Measurements from ENCODE around the gene ZFP36L2. TPM values are rescaled to one million over a fixed set of nuclear protein-coding genes. Genes with fewer than 3 reads are reported as not detected.

ZFP36L2 gene
- total RNA-seq (11.6 and 16.7 TPM in 2 replicates), polyA plus RNA-seq (26.7 and 29.6 TPM in 2 replicates), polyA minus RNA-seq (ENCODE audit: low replicate concordance) (6.7 and 10.0 TPM in 2 replicates)
- polyA plus RNA-seq (2012), result 84.1 and 85.5 TPM in 2 replicates

- no peak within 1 kb of the TSS for H2AFZ ChIP-seq (ENCODE audit: low read length)
- peak within 1 kb of the TSS; percentile 94 for H3K9ac ChIP-seq (ENCODE audit: insufficient read depth, low read length)
- H3K79me2 ChIP-seq (ENCODE audit: control insufficient read depth, insufficient read depth, low read length), result peaks cover 42% of the 10 kb centered on the region
- peaks cover 15% of the 10 kb centered on the region for H3K4me1 ChIP-seq (ENCODE audit: control insufficient read depth, extremely low read depth, insufficient read depth, low read length)
- peak within 1 kb of the TSS; percentile 70 for H3K4me2 ChIP-seq (ENCODE audit: extremely low read depth, insufficient read depth, low read length)
- H3K36me3 ChIP-seq (ENCODE audit: control insufficient read depth, insufficient read depth, low read length), result peaks cover 8% of the 10 kb centered on the region
- H3K27me3 ChIP-seq (ENCODE audit: control insufficient read depth, insufficient read depth, low read length), result no peaks in the 10 kb centered on the region
- H3K4me3 ChIP-seq (replicated peaks in 1 of 4; ENCODE audit: control extremely low read depth in 1 of 4, insufficient read depth in 1 of 4, low read depth in 3 of 4, low read length in 4 of 4), result peak within 1 kb of the TSS; percentile 78 to 84 (median 81)
- TF ChIP-seq EZH2 (IDR thresholded peaks at IDR 0.05; ENCODE audit: low read length, missing control alignments), result no peak
- TF ChIP-seq, protein P1, sequence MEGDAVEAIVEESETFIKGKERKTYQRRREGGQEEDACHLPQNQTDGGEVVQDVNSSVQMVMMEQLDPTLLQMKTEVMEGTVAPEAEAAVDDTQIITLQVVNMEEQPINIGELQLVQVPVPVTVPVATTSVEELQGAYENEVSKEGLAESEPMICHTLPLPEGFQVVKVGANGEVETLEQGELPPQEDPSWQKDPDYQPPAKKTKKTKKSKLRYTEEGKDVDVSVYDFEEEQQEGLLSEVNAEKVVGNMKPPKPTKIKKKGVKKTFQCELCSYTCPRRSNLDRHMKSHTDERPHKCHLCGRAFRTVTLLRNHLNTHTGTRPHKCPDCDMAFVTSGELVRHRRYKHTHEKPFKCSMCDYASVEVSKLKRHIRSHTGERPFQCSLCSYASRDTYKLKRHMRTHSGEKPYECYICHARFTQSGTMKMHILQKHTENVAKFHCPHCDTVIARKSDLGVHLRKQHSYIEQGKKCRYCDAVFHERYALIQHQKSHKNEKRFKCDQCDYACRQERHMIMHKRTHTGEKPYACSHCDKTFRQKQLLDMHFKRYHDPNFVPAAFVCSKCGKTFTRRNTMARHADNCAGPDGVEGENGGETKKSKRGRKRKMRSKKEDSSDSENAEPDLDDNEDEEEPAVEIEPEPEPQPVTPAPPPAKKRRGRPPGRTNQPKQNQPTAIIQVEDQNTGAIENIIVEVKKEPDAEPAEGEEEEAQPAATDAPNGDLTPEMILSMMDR (conservative IDR thresholded peaks at IDR 0.05 in 1 of 2, IDR thresholded peaks at IDR 0.05 in 1 of 2; ENCODE audit: low read depth in 1 of 2, low read length in 2 of 2), result peak in 1 of 2 donors; percentile 8
- peaks cover 2% of the 10 kb centered on the region for H4K20me1 ChIP-seq (ENCODE audit: control insufficient read depth, extremely low read depth, insufficient read depth, low read length)
- no peaks in the 10 kb centered on the region for H3K9me3 ChIP-seq (ENCODE audit: control insufficient read depth, insufficient read depth, low read depth, low read length)
- peak; percentile 93 to 96 for DNase-seq (ENCODE audit: low read depth in 2 of 2)
- peak within 1 kb of the TSS; percentile 88 for H3K27ac ChIP-seq (ENCODE audit: insufficient read depth, low read length)
Measured at GRCh38 chr2:43226558-43226954, at the start of gene ZFP36L2. Gene ZFP36L2 (minus strand): TSS chr2:43226606. CDS start chr2:43226315, 291 bp downstream.

DNA sequence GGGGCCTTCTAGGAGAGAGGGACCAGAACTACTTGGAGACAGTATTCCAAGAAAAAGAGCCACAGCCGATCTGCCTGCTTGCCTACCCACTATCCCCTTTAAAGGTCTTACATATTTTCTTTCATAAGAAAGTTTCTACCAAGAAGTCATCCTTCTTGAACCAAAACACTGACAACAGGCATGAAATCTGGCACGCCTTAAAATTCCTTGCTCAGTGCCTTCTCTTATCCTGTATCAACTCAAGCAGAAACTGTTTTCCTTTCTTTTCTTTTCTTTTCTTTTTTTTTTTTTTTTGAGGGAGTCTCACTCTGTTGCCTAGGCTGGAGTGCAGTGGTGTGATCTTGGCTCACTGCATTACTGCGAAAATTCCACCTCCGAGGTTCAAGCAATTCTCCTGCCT, 48.3 kb upstream of the ZFP36L2 start:
- TF ChIP-seq, protein P1 (conservative IDR thresholded peaks at IDR 0.05 in 1 of 2, IDR thresholded peaks at IDR 0.05 in 1 of 2; ENCODE audit: low read depth in 1 of 2, low read length in 2 of 2), result no peak
- no peaks in the 10 kb centered on the region for H3K9me3 ChIP-seq (ENCODE audit: control insufficient read depth, insufficient read depth, low read depth, low read length)

DNA sequence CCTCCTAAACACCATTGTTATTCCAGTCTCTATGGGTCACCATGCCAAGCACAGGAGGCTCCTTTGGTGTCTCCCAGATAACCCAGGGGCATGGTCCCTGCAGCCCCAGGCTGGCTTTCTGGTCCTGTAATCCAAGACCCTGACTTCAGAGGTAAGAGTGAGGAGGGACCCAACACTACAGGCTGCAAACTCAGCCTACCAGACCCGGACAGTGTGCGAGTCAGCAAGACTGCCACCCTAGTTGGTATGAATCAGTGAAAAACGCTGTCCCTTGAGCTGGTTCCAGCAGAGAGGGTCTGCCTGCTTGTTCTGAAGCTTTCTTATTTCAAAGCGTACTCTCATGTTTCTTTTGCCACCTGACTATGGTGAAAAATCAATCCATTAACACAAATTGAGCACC, 47.6 kb upstream of the ZFP36L2 start:
- DNase-seq (ENCODE audit: low read depth in 2 of 2), result no peak
- Histone ChIP-seq H3K36me3 (ENCODE audit: control insufficient read depth, insufficient read depth, low read length) (no peaks in the 10 kb centered on the region), H3K4me2 (ENCODE audit: extremely low read depth, insufficient read depth, low read length) (no peak overlapping the region), H3K9me3 (ENCODE audit: control insufficient read depth, insufficient read depth, low read depth, low read length) (no peaks in the 10 kb centered on the region), H4K20me1 (ENCODE audit: control insufficient read depth, extremely low read depth, insufficient read depth, low read length) (no peaks in the 10 kb centered on the region), H3K27me3 (ENCODE audit: control insufficient read depth, insufficient read depth, low read length) (no peaks in the 10 kb centered on the region), H3K4me1 (ENCODE audit: control insufficient read depth, extremely low read depth, insufficient read depth, low read length) (peaks cover 26% of the 10 kb centered on the region), H3K9ac (ENCODE audit: insufficient read depth, low read length) (no peak overlapping the region), H3K27ac (ENCODE audit: insufficient read depth, low read length) (no peak overlapping the region), H3K4me3 (replicated peaks in 1 of 4; ENCODE audit: control extremely low read depth in 1 of 4, insufficient read depth in 1 of 4, low read depth in 3 of 4, low read length in 4 of 4) (no peak overlapping the region), H2AFZ (ENCODE audit: low read length) (no peak overlapping the region), H3K79me2 (ENCODE audit: control insufficient read depth, insufficient read depth, low read length) (no peaks in the 10 kb centered on the region)
- no peak for TF ChIP-seq EZH2 (IDR thresholded peaks at IDR 0.05; ENCODE audit: low read length, missing control alignments)
- TF ChIP-seq, protein P1 (conservative IDR thresholded peaks at IDR 0.05 in 1 of 2, IDR thresholded peaks at IDR 0.05 in 1 of 2; ENCODE audit: low read depth in 1 of 2, low read length in 2 of 2), result no peak

More for the DNA sequence above, 48.3 kb upstream of the ZFP36L2 start:
- H2AFZ ChIP-seq (ENCODE audit: low read length), result no peak overlapping the region
- H3K27me3 ChIP-seq (ENCODE audit: control insufficient read depth, insufficient read depth, low read length), result no peaks in the 10 kb centered on the region
- H3K27ac ChIP-seq (ENCODE audit: insufficient read depth, low read length), result no peak overlapping the region
- peak in 1 of 2 donors; percentile 41 for DNase-seq (ENCODE audit: low read depth in 2 of 2)
- no peak overlapping the region for H3K4me2 ChIP-seq (ENCODE audit: extremely low read depth, insufficient read depth, low read length)
- no peak overlapping the region for H3K9ac ChIP-seq (ENCODE audit: insufficient read depth, low read length)
- H3K36me3 ChIP-seq (ENCODE audit: control insufficient read depth, insufficient read depth, low read length), result no peaks in the 10 kb centered on the region
- H3K4me3 ChIP-seq (replicated peaks in 1 of 4; ENCODE audit: control extremely low read depth in 1 of 4, insufficient read depth in 1 of 4, low read depth in 3 of 4, low read length in 4 of 4), result no peak overlapping the region
- H4K20me1 ChIP-seq (ENCODE audit: control insufficient read depth, extremely low read depth, insufficient read depth, low read length), result no peaks in the 10 kb centered on the region
- no peaks in the 10 kb centered on the region for H3K79me2 ChIP-seq (ENCODE audit: control insufficient read depth, insufficient read depth, low read length)
- H3K4me1 ChIP-seq (ENCODE audit: control insufficient read depth, extremely low read depth, insufficient read depth, low read length), result peaks cover 22% of the 10 kb centered on the region

All from fibroblast of lung (primary cell).